ENCODE measurements around the gene ANO5.

The ANO5 gene, protein sequence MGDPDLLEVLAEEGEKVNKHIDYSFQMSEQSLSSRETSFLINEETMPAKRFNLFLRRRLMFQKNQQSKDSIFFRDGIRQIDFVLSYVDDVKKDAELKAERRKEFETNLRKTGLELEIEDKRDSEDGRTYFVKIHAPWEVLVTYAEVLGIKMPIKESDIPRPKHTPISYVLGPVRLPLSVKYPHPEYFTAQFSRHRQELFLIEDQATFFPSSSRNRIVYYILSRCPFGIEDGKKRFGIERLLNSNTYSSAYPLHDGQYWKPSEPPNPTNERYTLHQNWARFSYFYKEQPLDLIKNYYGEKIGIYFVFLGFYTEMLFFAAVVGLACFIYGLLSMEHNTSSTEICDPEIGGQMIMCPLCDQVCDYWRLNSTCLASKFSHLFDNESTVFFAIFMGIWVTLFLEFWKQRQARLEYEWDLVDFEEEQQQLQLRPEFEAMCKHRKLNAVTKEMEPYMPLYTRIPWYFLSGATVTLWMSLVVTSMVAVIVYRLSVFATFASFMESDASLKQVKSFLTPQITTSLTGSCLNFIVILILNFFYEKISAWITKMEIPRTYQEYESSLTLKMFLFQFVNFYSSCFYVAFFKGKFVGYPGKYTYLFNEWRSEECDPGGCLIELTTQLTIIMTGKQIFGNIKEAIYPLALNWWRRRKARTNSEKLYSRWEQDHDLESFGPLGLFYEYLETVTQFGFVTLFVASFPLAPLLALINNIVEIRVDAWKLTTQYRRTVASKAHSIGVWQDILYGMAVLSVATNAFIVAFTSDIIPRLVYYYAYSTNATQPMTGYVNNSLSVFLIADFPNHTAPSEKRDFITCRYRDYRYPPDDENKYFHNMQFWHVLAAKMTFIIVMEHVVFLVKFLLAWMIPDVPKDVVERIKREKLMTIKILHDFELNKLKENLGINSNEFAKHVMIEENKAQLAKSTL

DNA sequence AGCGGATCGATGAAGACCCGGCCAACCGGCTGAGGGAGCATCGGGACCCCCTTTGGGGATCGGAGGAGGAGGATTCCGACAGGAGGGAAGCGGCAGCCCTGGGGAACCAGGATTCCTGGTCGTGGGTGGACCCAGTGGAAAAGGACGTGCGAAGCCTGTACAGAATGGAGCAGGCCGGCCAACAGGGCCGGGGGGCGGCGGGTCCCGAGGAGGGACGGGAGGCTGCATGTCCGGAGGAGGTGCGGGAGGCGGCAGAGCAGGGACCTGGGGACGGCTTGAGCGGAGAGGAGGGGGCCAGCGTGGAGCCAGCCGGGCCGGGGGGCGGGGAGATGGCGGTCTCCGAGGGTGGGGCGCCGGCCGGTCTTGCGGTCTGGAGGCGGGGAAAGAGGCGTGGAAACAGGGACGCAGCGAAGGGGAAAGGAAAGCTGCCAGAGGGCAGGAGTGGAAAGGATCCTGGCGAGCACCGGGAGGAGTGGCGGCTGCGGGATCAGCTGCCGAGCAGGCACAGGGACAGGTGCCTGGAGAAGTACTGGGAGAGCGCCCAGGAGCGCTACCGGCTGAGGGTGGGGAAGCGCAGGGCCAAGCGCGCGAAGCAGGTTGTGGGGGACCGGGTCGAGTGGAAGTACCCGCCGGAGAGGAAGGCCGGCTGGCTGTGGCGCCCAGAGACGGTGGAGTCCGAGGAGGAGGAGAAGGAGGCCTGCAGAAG lies at the start of gene ANO5:
ANO5 (plus strand) TSS at position 444 of the 706 bp plus-strand sequence. CDS start 408 bp downstream, outside the sequence.
- DNase-seq, result no peak

DNA sequence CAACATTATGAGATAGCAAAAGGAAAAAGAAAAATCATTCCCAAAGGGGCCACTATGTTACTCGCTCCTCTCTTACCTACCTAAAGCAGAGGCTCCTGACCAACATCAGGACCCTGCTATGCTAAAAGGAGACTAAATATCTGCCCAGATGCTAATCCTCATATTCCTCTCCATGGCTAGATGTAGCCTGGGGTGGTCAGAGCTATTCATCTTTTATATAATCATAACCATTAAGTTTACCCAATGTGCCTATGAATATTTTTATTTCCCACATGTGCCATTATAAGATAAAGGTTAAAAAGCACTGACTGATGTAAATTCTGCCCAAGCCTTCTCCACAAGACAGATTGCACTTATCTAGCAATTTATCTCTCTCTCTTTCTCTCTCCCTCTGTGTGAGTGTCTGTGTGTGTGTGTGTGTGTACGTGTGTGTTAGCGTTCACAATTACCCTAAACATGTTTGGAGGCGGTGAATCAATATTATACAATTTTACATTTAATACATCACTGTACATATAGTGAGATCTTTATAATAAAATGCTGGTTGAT lies 41.2 kb upstream of the ANO5 start:
- no peak for DNase-seq

DNA sequence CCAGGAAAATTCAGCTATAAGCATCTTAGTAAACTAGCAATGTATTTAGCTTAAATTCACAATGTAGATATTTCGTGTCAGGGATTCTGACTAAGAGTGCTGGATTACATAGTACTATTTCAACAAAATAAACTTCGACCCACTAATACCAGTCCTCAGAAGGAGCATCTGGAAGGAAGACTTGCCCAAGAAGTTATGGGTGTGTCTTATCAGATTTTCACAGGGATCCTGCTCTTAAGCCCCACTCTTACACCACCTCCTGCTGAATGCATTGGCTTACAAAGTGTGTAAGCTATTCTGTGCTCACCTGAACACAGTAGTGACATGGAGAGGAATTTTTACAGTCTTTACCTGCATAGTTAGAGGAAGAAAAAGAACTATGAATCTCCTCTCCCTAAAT lies 35.4 kb upstream of the ANO5 start:
- DNase-seq, result no peak

- DNase-seq, result no peak
These were observed 31.4 kb upstream of the ANO5 start for GRCh38 chr11:22161489-22161888.

DNA sequence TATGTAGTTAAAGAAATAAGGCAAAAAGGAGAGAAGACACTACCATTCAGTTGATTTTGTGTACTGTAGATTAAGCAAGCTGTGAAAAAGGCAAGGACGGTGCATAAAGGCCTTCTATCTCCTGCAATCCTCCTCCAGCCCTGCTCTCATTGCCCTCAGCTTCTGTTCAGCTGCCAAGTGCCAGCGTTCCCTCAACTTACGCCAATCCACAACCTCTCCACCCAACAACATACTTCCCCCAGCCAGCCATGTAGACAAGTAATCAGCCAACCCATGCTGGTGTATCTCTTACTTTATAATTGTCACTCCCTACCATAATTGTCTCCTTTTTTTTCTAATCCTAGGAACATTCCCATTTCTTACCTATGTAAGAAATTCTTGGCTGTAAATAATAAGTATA lies 30.1 kb upstream of the ANO5 start:
- no peak for DNase-seq

DNA sequence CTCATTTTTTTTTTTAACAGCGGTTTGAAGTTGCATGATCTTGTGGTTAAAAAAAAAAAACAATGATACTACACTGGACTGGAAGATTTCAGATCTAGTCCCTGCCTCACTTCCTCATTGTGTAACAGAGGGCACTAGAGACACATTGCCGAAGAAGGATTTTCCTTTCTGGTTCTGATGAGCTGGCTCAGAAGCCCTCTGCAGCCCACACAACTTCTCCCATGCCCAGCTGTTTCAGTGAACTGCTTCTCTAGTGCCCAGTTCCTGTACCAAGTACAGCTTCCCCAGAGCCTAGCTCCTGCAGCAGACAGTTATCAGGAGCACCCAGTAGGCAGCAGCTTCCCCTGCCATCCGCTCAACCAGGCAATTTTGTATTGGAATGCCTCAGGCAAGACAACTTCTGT lies 29.5 kb upstream of the ANO5 start:
- DNase-seq, result no peak

DNA sequence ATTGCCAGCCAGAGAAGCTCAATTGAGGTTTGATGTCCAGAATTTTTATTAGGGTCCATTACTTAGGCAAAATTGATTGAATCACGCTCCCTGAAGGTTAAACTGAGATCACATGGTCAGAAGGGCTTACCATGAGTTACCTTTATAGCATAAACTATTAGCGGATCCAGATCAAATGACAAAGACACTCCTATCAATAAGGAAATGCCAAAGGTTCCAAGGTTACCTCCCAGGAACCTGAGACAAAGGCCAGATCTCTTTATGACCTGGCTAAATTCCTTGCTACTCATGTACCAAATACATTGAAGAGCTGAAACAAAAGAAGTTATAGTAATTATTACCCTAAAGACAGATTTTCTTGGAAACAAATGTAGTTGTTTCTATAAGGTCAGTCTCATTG lies 27.8 kb upstream of the ANO5 start:
- DNase-seq, result no peak

DNA sequence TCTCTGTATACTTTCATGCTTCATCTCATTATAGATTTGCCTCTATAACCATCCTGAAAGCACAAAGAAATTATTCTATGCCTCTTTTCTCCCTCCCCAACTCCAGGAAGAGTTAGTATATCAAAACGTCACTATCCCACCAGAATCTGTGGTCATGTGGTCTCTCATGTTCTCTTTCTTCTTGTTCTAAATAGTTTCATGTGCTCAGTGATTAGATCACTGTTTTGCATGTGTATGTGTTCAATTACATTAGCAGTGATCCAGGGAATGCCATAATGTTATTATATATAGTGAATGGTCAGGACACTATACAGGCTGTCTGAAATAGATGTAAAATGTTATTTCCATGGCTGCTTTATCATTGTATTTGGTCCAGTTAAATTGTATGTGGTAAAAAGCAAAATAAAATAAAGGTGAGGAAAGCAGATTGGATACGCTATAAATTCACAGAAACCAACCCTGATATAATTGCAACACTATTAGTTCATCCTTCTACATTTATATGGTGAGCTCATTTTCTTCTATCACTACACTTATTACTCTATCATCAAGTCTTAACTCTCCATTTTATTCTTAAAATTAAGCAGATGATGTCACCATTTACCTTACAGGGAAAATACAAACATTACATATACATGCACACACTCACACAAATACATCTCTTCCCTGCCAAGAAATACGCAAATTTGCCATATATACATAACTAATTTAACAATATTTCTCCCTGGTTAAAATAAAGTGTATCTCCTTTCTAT lies 26.9 kb upstream of the ANO5 start:
- DNase-seq, result no peak

DNA sequence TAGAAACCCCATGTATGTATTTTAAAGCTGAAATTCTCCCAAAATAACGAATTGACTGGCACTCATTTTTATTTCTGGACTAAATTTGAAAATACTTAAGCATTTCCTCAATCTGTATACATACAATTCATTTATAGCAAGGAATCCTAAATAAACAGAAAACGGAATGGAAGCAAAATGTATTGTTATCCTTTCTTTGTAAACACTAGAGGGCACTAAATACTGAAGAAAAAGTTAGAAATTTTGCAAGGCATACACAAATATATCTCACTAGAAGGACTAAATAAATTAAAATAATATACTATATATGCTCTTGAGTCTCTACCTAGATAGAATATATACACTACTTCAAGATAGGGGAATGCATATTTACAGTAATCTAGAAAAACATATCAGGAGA lies 23.1 kb upstream of the ANO5 start:
- no peak for DNase-seq

- DNase-seq, result no peak
These were observed 19.4 kb upstream of the ANO5 start for GRCh38 chr11:22173532-22173931.

GRCh38 chr11:22177186-22177585 lies 15.7 kb upstream of the ANO5 start:
- DNase-seq, result no peak

- no peak for DNase-seq
These were observed 13.3 kb upstream of the ANO5 start for GRCh38 chr11:22179626-22180025.

DNA sequence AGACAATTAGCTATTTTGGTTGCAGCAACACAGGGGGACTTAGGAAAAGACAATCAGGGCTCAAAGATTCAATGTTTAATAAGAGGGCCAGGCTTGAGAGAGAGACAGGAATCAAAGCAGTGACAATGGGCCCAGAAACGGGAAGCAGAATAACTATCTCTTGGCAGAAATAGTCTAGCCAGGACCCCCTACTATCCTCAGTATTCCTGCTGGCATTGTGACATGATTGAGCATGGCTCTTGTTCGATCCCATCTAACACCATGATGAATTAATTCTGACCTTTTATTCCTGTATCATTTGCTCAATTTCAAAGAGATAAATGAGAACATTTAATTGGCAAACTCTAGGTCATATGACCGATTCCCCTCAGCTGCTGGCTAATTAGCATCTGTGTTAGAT lies 12.8 kb upstream of the ANO5 start:
- DNase-seq, result no peak

DNA sequence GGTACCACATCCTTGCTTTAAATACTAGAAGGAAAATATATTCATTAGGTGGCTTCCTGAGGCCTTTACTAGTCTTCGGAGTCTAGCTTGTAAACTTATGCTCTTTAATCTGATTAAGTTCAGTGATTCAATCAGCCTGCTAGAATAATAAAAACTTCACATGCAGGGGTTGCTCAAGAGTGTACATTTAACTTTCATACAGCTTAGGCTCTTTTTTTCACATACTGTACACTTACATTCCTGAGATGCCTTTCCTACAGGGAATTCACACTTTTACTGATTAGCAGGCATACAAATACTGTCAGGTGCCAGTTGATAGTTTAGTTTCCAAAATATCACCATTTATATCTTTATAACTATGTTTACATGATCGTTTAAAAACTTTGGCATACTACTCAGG lies 3.2 kb upstream of the ANO5 start:
- no peak for DNase-seq

DNA sequence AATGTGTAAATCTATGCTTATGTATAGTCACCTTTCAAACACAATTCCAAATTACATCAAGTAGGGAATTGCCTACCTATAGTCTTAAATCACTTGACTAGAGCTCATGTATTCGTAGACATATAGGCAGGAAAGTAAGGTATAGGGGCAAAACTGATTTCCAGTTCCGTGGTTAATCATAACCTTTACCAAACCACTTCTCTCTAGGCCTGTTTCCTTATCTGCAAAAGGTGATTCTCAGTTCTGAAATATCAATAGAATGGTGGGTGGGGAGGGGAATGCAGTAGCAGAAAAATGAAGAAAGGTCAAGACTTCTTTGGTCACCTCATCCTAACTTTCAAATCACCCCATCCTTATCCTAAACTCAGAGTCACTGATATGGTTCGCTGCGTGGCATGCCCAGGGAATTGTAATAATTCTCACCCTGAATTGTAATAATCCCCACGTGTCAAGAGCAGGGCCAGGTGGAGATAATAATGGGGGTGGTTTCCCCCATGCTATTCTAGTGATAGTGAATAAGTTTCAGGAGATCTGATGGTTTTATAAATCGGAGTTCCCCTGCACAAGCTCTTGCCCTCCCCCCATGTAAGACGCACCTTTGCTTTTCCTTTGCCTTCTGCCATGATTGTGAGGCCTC lies 1.9 kb upstream of the ANO5 start:
- DNase-seq, result no peak

- DNase-seq, result no peak
These were observed 620 bp upstream of the ANO5 start for GRCh38 chr11:22192289-22192641.

- no peak for DNase-seq
These were observed 615 bp downstream of the ANO5 start for GRCh38 chr11:22193348-22194051.

DNA sequence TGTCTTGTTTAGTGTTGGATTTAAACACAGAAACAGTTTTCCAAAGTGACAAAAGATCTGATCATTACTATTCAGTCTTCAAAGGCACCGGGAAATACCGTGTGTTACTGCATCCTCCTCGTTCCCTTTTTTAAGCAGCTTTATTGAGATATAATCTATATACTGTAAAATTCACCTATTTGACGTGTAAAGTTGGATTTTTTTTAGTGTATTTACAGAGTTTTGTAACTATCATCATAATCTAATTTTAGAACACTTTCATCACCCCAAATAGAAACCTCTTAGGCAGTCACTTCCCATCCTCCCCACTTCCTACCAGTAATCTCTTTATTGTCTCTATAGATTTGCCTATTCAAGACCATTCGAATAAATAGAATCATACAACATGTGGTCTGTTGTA lies 1.4 kb downstream of the ANO5 start:
- DNase-seq, result no peak

GRCh38 chr11:22194907-22195306 lies 2.0 kb downstream of the ANO5 start:
- DNase-seq, result no peak

DNA sequence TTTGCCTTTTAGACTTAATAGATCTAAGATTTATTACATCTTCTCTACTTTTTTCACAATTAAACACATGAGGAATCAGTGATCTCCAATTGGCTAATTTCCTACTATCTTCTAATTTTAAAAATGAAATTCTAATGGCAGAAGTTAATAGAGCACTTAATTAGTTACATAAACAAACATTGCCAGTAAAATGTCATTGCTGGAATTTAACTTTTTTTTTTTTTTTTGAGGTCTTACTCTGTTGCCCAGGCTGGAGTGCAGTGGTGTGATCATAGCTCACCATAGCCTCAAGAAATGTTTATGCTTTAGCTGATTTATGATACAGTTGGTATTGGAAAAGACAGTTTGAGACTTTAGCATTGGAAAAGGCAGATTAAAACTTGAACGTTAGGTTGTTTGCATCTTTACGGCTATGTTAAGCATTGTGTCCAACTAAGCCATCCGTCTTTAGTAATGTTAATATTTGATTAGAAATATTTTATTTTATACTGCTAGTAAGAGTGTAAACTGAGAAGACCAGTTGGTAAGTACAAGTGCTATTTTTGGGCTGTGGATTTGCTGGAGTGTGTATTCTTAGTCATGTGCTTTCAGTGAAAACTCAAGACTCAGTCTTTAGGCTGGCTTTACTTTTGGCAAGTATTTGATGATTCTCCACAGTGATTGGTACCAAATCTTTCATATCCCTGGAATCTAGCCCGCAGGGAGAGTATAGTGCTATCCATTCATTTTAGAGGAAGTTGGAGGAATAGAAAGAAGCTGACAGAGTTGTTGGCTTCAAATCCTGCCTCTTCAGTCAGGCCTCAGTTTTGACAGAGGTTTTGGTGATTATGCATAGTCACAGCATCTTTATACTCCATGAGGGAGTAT lies 4.5 kb downstream of the ANO5 start:
- no peak for DNase-seq

Data from activated CD8-positive, alpha-beta memory T cell treated with anti-CD3 and anti-CD28 coated beads, Interleukin-2, amount 50 U/mL, for 4 hours (primary cell).